ENCODE measurements around the gene TBC1D22A. TPM values are rescaled to one million over a fixed set of nuclear protein-coding genes. Genes with fewer than 3 reads are reported as not detected.
"Not testable (repeated sequence)": the region's sequence is repeated elsewhere in the genome, so short reads cannot be mapped to it uniquely, and the experiment has no call there.

Gene TBC1D22A
- total and polyA plus RNA-seq, 2 experiments from 2014 or later = 9.6 to 13.3 TPM

GRCh38 chr22:47139790-47140119 is 377.3 kb downstream of the TBC1D22A start:
- no peak overlapping the region for H3K27ac Mint-ChIP-seq
- H3K4me1 Mint-ChIP-seq = no peaks in the 10 kb centered on the region
- no peaks in the 10 kb centered on the region for H3K27me3 ChIP-seq (ENCODE audit: insufficient read depth)
- H3K9me2 ChIP-seq (ENCODE audit: insufficient read depth) = no peaks in the 10 kb centered on the region
- H3K79me2 ChIP-seq (replicated peaks; ENCODE audit: insufficient read depth) = no peaks in the 10 kb centered on the region
- no peaks in the 10 kb centered on the region for H3K4me1 ChIP-seq (ENCODE audit: insufficient read depth)
- no peak for ATAC-seq
- no peaks in the 10 kb centered on the region for H3K36me3 ChIP-seq (ENCODE audit: insufficient read depth)
- H2AFZ ChIP-seq = no peak overlapping the region
- H3K4me2 ChIP-seq = no peak overlapping the region
- H3K36me3 Mint-ChIP-seq (ENCODE audit: low read depth) = no peaks in the 10 kb centered on the region
- no peak overlapping the region for H3K27ac ChIP-seq (ENCODE audit: low read depth)
- H3K4me3 Mint-ChIP-seq = no peak overlapping the region
- H3K9me3 Mint-ChIP-seq = no peaks in the 10 kb centered on the region
- DNase-seq (ENCODE audit: low spot score) = no peak
- peaks cover 6% of the 10 kb centered on the region for H3K27me3 Mint-ChIP-seq (ENCODE audit: insufficient read depth, low read depth, poor library complexity)
- TF ChIP-seq POLR2AphosphoS5 (IDR thresholded peaks at IDR 0.05; ENCODE audit: low read depth) = no peak
- TF ChIP-seq EZH2 (IDR thresholded peaks at IDR 0.05; ENCODE audit: low read depth, unreplicated experiment) = no peak
- TF ChIP-seq ZNF331 (CRISPR knock-in tag; IDR thresholded peaks at IDR 0.05; ENCODE audit: low read depth) = no peak
- TF ChIP-seq EZH2phosphoT487 (IDR thresholded peaks at IDR 0.05; ENCODE audit: unreplicated experiment) = no peak
- TF ChIP-seq ETS1 (IDR thresholded peaks at IDR 0.05) = no peak
- TF ChIP-seq REST (IDR thresholded peaks at IDR 0.05; ENCODE audit: unreplicated experiment) = no peak
- no peak for TF ChIP-seq CREB1 (CRISPR knock-in tag; IDR thresholded peaks at IDR 0.05; ENCODE audit: low read depth)
- TF ChIP-seq CTCF (conservative IDR thresholded peaks at IDR 0.05; ENCODE audit: low read depth in 2 of 2) = no peak
- no peak for TF ChIP-seq ZNF462 (CRISPR knock-in tag; IDR thresholded peaks at IDR 0.05)
- no peak overlapping the region for H3K4me3 ChIP-seq
- no peaks in the 10 kb centered on the region for H3F3A ChIP-seq (replicated peaks; ENCODE audit: low read depth)
- no peaks in the 10 kb centered on the region for H4K20me1 ChIP-seq (replicated peaks; ENCODE audit: insufficient read depth)

GRCh38 chr22:47140975-47141374 is 378.5 kb downstream of the TBC1D22A start:
- not testable (repeated sequence) for H3K27me3 ChIP-seq (ENCODE audit: insufficient read depth); H4K20me1 ChIP-seq (replicated peaks; ENCODE audit: insufficient read depth); H3K9me2 ChIP-seq (ENCODE audit: insufficient read depth); H3K36me3 Mint-ChIP-seq (ENCODE audit: low read depth); H3K79me2 ChIP-seq (replicated peaks; ENCODE audit: insufficient read depth); H3K4me1 ChIP-seq (ENCODE audit: insufficient read depth); ATAC-seq; H3K4me2 ChIP-seq; H3K27ac ChIP-seq (ENCODE audit: low read depth); H3K4me1 Mint-ChIP-seq; H3K27ac Mint-ChIP-seq; DNase-seq (ENCODE audit: low spot score); H3F3A ChIP-seq (replicated peaks; ENCODE audit: low read depth); H3K4me3 ChIP-seq; H3K27me3 Mint-ChIP-seq (ENCODE audit: insufficient read depth, low read depth, poor library complexity); H3K9me3 Mint-ChIP-seq; H2AFZ ChIP-seq; H3K4me3 Mint-ChIP-seq; H3K36me3 ChIP-seq (ENCODE audit: insufficient read depth)
